GM18867 (cell line): Measurements from ENCODE around the gene UNC45A.
"Not testable (repeated sequence)": the region's sequence is repeated elsewhere in the genome, so short reads cannot be mapped to it uniquely, and the experiment has no call there.

Experiments used
- ATAC-seq: cut with Tn5 transposase; IDR thresholded peaks from one replicate; pipeline ENCODE4 v1.9.1; 2021; ENCODE audit warnings: mild to moderate bottlenecking, moderate library complexity; ENCODE audit not compliant: unreplicated experiment

UNC45A gene

GRCh38 chr15:90917569-90917968 lies 17.5 kb upstream of the UNC45A start:
- ATAC-seq = no peak

GRCh38 chr15:90918034-90918788 lies 16.9 kb upstream of the UNC45A start:
- ATAC-seq = no peak

- ATAC-seq = no peak
Observed at GRCh38 chr15:90918835-90919234, 16.2 kb upstream of the UNC45A start.

GRCh38 chr15:90921887-90922286 lies 13.2 kb upstream of the UNC45A start:
- no peak for ATAC-seq

- peak; percentile 77 for ATAC-seq
Observed at GRCh38 chr15:90922712-90923322, 12.3 kb upstream of the UNC45A start.

GRCh38 chr15:90924375-90924774 lies 10.7 kb upstream of the UNC45A start:
- peak; percentile 56 for ATAC-seq

- not testable (repeated sequence) for ATAC-seq
Observed at GRCh38 chr15:90926766-90927165, 8.3 kb upstream of the UNC45A start.

GRCh38 chr15:90928106-90928505 lies 7.0 kb upstream of the UNC45A start:
- ATAC-seq = not testable (repeated sequence)

- no peak for ATAC-seq
Observed at GRCh38 chr15:90929246-90930019, 5.7 kb upstream of the UNC45A start.

- ATAC-seq = no peak
Observed at GRCh38 chr15:90930861-90931574, 4.1 kb upstream of the UNC45A start.

- no peak for ATAC-seq
Observed at GRCh38 chr15:90931575-90931827, 3.6 kb upstream of the UNC45A start.

- peak; percentile 47 for ATAC-seq
Observed at GRCh38 chr15:90931828-90932659, 3.0 kb upstream of the UNC45A start, which contains the start of gene HDDC3. Gene HDDC3 (minus strand): TSS chr15:90932549. CDS start chr15:90932540, 9 bp downstream.

- no peak for ATAC-seq
Observed at GRCh38 chr15:90932660-90932991, 2.5 kb upstream of the UNC45A start.

- no peak for ATAC-seq
Observed at GRCh38 chr15:90933301-90933700, 1.8 kb upstream of the UNC45A start.

GRCh38 chr15:90934256-90934948 lies 683 bp upstream of the UNC45A start:
- peak; percentile 28 for ATAC-seq

- ATAC-seq = no peak
Observed at GRCh38 chr15:90936823-90937222, 1.7 kb downstream of the UNC45A start.

GRCh38 chr15:90938261-90938660 lies 3.2 kb downstream of the UNC45A start:
- no peak for ATAC-seq

GRCh38 chr15:90939756-90940155 lies 4.7 kb downstream of the UNC45A start:
- no peak for ATAC-seq

- no peak for ATAC-seq
Observed at GRCh38 chr15:90941038-90941437, 6.0 kb downstream of the UNC45A start.
